K562 (cell line): ENCODE measurements around the gene PRDM11. TPM values are rescaled to one million over a fixed set of nuclear protein-coding genes. Genes with fewer than 3 reads are reported as not detected.

ENCODE experiments used
- ATAC-seq: fragments of 200-7000 bp; cut with Tn5 transposase; 3 replicates; pipeline ENCODE4 v1.9.1; 2020; ENCODE audit warnings: moderate library complexity
- BruUV-seq: library from RNA; stranded (reverse); fragments of 400-500 nt; replicated peaks from 2 replicates; lab custom pipeline; 2021; lab: Mats Ljungman, UMichigan
- CTCF ChIA-PET: fragments of 300-600 bp; formaldehyde crosslinking; extraction: SDS; loops from one replicate; lab custom pipeline; 2021; ENCODE audit warnings: low intra/inter-chr PET ratio; lab: Yijun Ruan, JAX
- POLR2A ChIA-PET: fragments of 300-600, 350-650 bp; sonication (Branson Sonifier 250); formaldehyde crosslinking; extraction: SDS; loops from one replicate; lab custom pipeline; 2021; ENCODE audit warnings: antibody characterized with exemption, inconsistent platforms; lab: Yijun Ruan, JAX
- DNase-seq, 4 experiments: peaks; one replicate each; pipeline versions ENCODE4 v3.0.0 to v3.0.0-alpha.2; 2011 to 2018; ENCODE audit warnings: low spot score in 3 of 4, mixed read lengths in 3 of 4; ENCODE audit errors: extremely low read depth in 1 of 4
- FAIRE-seq: peaks from 2 replicates; lab custom pipeline; 2011; peaks lifted over from hg19 to GRCh38; lab: Jason Lieb, UNC
- H2AFZ ChIP-seq: 2 replicates; pipeline ENCODE4 v1.6.0; 2011; ENCODE audit warnings: low read depth, low read length, control low read depth, inconsistent platforms
- H3K27ac ChIP-seq: fragments of 200-600 bp; 3 replicates; pipeline ENCODE4 v1.8.0; 2011; ENCODE audit warnings: low read depth, mild to moderate bottlenecking, control low read depth, inconsistent platforms, low read length, moderate library complexity, mixed read lengths; ENCODE audit errors: extremely low read depth
- H3K27me3 ChIP-seq, 2 experiments: fragments of 300-600 bp in 1 of 2; 2 replicates in 1 of 2; 3 replicates in 1 of 2; pipeline versions ENCODE4 v1.6.0 to v1.8.0; 2011; ENCODE audit warnings: inconsistent platforms in 2 of 2, low read length in 2 of 2, mild to moderate bottlenecking in 1 of 2, mixed read lengths in 1 of 2, moderate library complexity in 1 of 2; ENCODE audit not compliant: control insufficient read depth in 2 of 2, insufficient read depth in 2 of 2
- H3K36me3 ChIP-seq: fragments of 300-600 bp; 3 replicates; pipeline ENCODE4 v1.8.0; 2011; ENCODE audit warnings: mild to moderate bottlenecking, low read length, inconsistent platforms; ENCODE audit not compliant: control insufficient read depth, insufficient read depth
- H3K4me1 ChIP-seq, 2 experiments: fragments of 200-600 bp in 1 of 2; replicated peaks in 1 of 2; 2 replicates in 1 of 2; 3 replicates in 1 of 2; pipeline versions ENCODE4 v1.5.1 to v1.8.0; 2011; ENCODE audit warnings: inconsistent platforms in 2 of 2, low read length in 2 of 2, mild to moderate bottlenecking in 1 of 2, mixed read lengths in 1 of 2, moderate library complexity in 1 of 2; ENCODE audit not compliant: control insufficient read depth in 2 of 2, insufficient read depth in 2 of 2
- H3K4me2 ChIP-seq: 2 replicates; pipeline ENCODE4 v1.6.1; 2011; ENCODE audit warnings: low read length, control low read depth, inconsistent platforms, mixed read lengths; ENCODE audit not compliant: insufficient read depth
- H3K4me3 ChIP-seq: fragments of 200-600 bp; sonication (generic), shearing (Covaris generic); 2 replicates; pipeline ENCODE4 v1.5.1; 2016; ENCODE audit warnings: control low read depth, inconsistent platforms
- H3K79me2 ChIP-seq: fragments of 200-600 bp; 3 replicates; pipeline ENCODE4 v1.8.0; 2011; ENCODE audit warnings: low read length, inconsistent platforms; ENCODE audit not compliant: control insufficient read depth, insufficient read depth
- H3K9ac ChIP-seq, 2 experiments: 2 replicates each; pipeline versions ENCODE4 v1.6.0 to v1.6.1; 2011; ENCODE audit warnings: low read depth in 2 of 2, low read length in 2 of 2, control low read depth in 1 of 2, inconsistent platforms in 1 of 2, mild to moderate bottlenecking in 1 of 2, mixed read lengths in 1 of 2; ENCODE audit not compliant: insufficient read depth in 1 of 2
- H3K9me1 ChIP-seq: one replicate; pipeline ENCODE4 v1.6.0; 2011; ENCODE audit warnings: inconsistent platforms, mild to moderate bottlenecking, low read length, moderate library complexity; ENCODE audit not compliant: control insufficient read depth, insufficient read depth
- H3K9me3 ChIP-seq: replicated peaks from 2 replicates; pipeline ENCODE4 v1.5.1; 2011; ENCODE audit warnings: low read depth, low read length, inconsistent platforms; ENCODE audit not compliant: control insufficient read depth, insufficient read depth
- H4K20me1 ChIP-seq: replicated peaks from 2 replicates; pipeline ENCODE4 v1.6.1; 2011; ENCODE audit warnings: low read length, inconsistent platforms, mixed read lengths; ENCODE audit not compliant: control insufficient read depth, insufficient read depth
- CBFA2T2 ChIP-seq: fragments of 450-650 bp; conservative IDR thresholded peaks from 2 replicates; pipeline ENCODE4 v1.6.1; 2017; ENCODE audit warnings: mild to moderate bottlenecking
- FOSL1 ChIP-seq: fragments of 200-800 bp; sonication (Bioruptor generic); conservative IDR thresholded peaks from 2 replicates; pipeline ENCODE4 v1.6.1; 2016; ENCODE audit warnings: missing genetic modification characterization, missing compliant biosample characterization
- POLR2A ChIP-seq: fragments of 450-650 bp; conservative IDR thresholded peaks from 2 replicates; pipeline ENCODE4 v1.6.1; 2016
- RFX7 ChIP-seq: fragments of 250-450 bp; sonication (Bioruptor Pico); IDR thresholded peaks from 2 replicates; pipeline ENCODE4 v1.5.1; 2021; ENCODE audit warnings: mild to moderate bottlenecking
- SRF ChIP-seq, 2 experiments: fragments of 250-450, 450-650 bp in 1 of 2; sonication (Bioruptor Pico) in 1 of 2; sonication (generic) in 1 of 2; formaldehyde crosslinking; IDR thresholded peaks; 2 replicates each; pipeline versions ENCODE4 v1.5.0 to v1.5.1; 2020 to 2022; ENCODE audit warnings: mild to moderate bottlenecking in 1 of 2, missing genetic modification reagents in 1 of 2
- WHSC1 ChIP-seq: IDR thresholded peaks from one replicate; pipeline ENCODE4 v1.6.1; 2012; ENCODE audit warnings: low read length, control low read depth, inconsistent platforms
- ZNF174 ChIP-seq: fragments of 250-450 bp; sonication (Bioruptor Pico); IDR thresholded peaks from 2 replicates; pipeline ENCODE4 v1.4.0; 2020; ENCODE audit warnings: mild to moderate bottlenecking
- ZNF280B ChIP-seq: fragments of 250-450 bp; sonication (Bioruptor Pico); IDR thresholded peaks from 2 replicates; pipeline ENCODE4 v1.5.1; 2021; ENCODE audit warnings: mild to moderate bottlenecking
- WGBS: fragments of 100-300 bp; shearing (Covaris generic); methylation state at CpG from one replicate; pipeline ENCODE4 v1.1.6; 2016; ENCODE audit warnings: low coverage, mixed read lengths; ENCODE audit not compliant: insufficient coverage; ENCODE audit errors: missing lambda C conversion rate; 5-methylcytosine and 5-hydroxymethylcytosine counted together
- in situ Hi-C: fragments of 300-500 bp; cut with MboI; formaldehyde crosslinking; loops from 4 replicates; pipeline ENCODE4 v1.15.0; 2018; ENCODE audit warnings: inconsistent platforms, mixed read lengths
- intact Hi-C: fragments of 100-400 bp; cut with micrococcal nuclease; formaldehyde crosslinking; loops from 2 replicates; pipeline ENCODE4 v1.14.2; 2022
- polyA plus RNA-seq, 8 experiments: library from polyadenylated mRNA; depleted of rRNA in 4 of 8; stranded (reverse) in 5 of 8; unstranded in 3 of 8; fragments of >200 nt; fragmentation: Nextera tagmentation in 2 of 8; fragmentation: Illumina TruSeq in 1 of 8; extraction: Ambion mirVana in 2 of 8; extraction: Trizol in 1 of 8; gene quantifications; 2 replicates each; pipeline versions ENCODE4 v1.2.1 to v1.2.3, GENCODE V29; 2011 to 2014; ENCODE audit warnings: inconsistent platforms in 1 of 8, missing spikeins in 1 of 8
- total RNA-seq, 7 experiments: library from RNA; depleted of rRNA in 6 of 7; stranded (reverse); fragments of >200 nt in 6 of 7; fragmentation: Illumina TruSeq in 2 of 7; extraction: Trizol in 2 of 7; gene quantifications; 2 replicates each; pipeline versions ENCODE4 v1.2.1 to v1.2.3, GENCODE V29; 2011 to 2021; ENCODE audit warnings: low replicate concordance in 1 of 7

Gene PRDM11
- total and polyA plus RNA-seq, 9 of the 15 experiments (the other 6 are each of a cell fraction or from before 2014, with no cell fraction given), result 0.01 to 1.1 (median 0.29) TPM

GRCh38 chr11:45258982-45259530 is 112.6 kb downstream of the PRDM11 start:
- ChIA-PET POLR2A (no interaction called here), CTCF (no interaction called here)
- Histone ChIP-seq H3K4me3 (no peak overlapping the region), H4K20me1 (no peaks in the 10 kb centered on the region), H3K79me2 (no peaks in the 10 kb centered on the region), H3K27ac (no peak overlapping the region), H3K9me1 (no peaks in the 10 kb centered on the region), H3K4me1 (no peaks in the 10 kb centered on the region), H3K27me3 (peaks cover 0 to 6% of the 10 kb centered on the region in 2 experiments; a peak in 1 of 5 replicates), H3K9me3 (no peaks in the 10 kb centered on the region), H3K36me3 (no peaks in the 10 kb centered on the region), H3K4me2 (no peak overlapping the region), H3K9ac (no peak overlapping the region), H2AFZ (no peak overlapping the region)
- in situ Hi-C loops (no loop called here), intact Hi-C loops (no loop called here)
- 0% methylated on average over 4 of the region's 4 CpGs for WGBS
- BruUV-seq, result no TSS peak
- ATAC-seq (no peak), DNase-seq (no peak)
- TF ChIP-seq POLR2A (no peak), WHSC1 (no peak), ZNF280B (CRISPR knock-in tag) (no peak), ZNF174 (CRISPR knock-in tag) (no peak)
- TF ChIP-seq, all 486 proteins: peak for 0
- FAIRE-seq, result no peak

- Histone ChIP-seq H3K27ac (no peak overlapping the region), H3K27me3 (peaks cover 0 to 6% of the 10 kb centered on the region in 2 experiments; a peak in 1 of 5 replicates), H3K9me1 (no peaks in the 10 kb centered on the region), H3K79me2 (no peaks in the 10 kb centered on the region), H2AFZ (no peak overlapping the region), H3K9me3 (no peaks in the 10 kb centered on the region), H3K4me1 (no peaks in the 10 kb centered on the region), H3K4me3 (no peak overlapping the region), H3K4me2 (no peak overlapping the region), H3K36me3 (no peaks in the 10 kb centered on the region), H3K9ac (no peak overlapping the region), H4K20me1 (no peaks in the 10 kb centered on the region)
- no TSS peak for BruUV-seq
- no peak for DNase-seq
- no peak for ATAC-seq
- POLR2A ChIA-PET, result no interaction called here
- in situ Hi-C loops, result no loop called here
- TF ChIP-seq RFX7 (no peak), FOSL1 (tag) (peak; percentile 84), SRF (CRISPR knock-in tag; IDR thresholded peaks at IDR 0.05) (peak in 1 of 2 experiments; percentile 17; a peak in 1 of 4 replicates), CBFA2T2 (no peak)
- CTCF ChIA-PET, result no interaction called here
- FAIRE-seq, result no peak
- WGBS, result 0% methylated on average over 3 of the region's 3 CpGs
- intact Hi-C loops, result no loop called here
Observed at GRCh38 chr11:45259592-45259991, 113.2 kb downstream of the PRDM11 start.
